Stimulated activated naive CD8-positive, alpha-beta T cell treated with anti-CD3 and anti-CD28 coated beads, Interleukin-15, Interleukin-2, amounts not matched to agents 100 ng/mL and 50 ng/mL, for 24 hours (primary cell): Measurements from ENCODE around the gene ATXN7.

Experiments
- H3K27ac Mint-ChIP-seq: one replicate; pipeline ENCODE4 v1.8.0; 2021; ENCODE audit warnings: mild to moderate bottlenecking, mixed read lengths
- H3K27me3 Mint-ChIP-seq: one replicate; pipeline ENCODE4 v1.8.0; 2021; ENCODE audit warnings: mixed read lengths
- H3K36me3 Mint-ChIP-seq: one replicate; pipeline ENCODE4 v1.8.0; 2021; ENCODE audit warnings: low read depth, mixed read lengths
- H3K4me1 Mint-ChIP-seq: one replicate; pipeline ENCODE4 v1.8.0; 2021; ENCODE audit warnings: low read depth, mixed read lengths
- H3K4me3 Mint-ChIP-seq: one replicate; pipeline ENCODE4 v1.8.0; 2021; ENCODE audit warnings: mild to moderate bottlenecking, mixed read lengths
- H3K9me3 Mint-ChIP-seq: one replicate; pipeline ENCODE4 v1.8.0; 2021; ENCODE audit warnings: mixed read lengths

Gene ATXN7

DNA sequence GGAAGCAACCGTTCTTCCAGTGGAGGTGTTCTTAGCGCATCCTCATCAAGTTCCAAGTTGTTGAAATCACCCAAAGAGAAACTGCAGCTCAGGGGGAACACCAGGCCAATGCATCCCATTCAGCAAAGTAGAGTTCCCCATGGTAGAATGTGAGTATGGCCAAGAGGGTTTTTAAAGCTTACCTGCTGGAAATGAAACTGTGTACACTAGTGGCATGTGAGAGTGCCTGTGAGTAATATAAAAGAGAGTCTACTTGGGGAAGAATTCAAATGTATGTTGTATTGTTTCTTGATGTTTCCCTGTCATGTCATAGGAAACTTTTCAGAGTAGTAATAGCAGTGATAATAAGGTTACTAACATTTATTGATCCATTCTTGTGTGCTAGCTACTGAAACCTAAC, 116.4 kb downstream of the ATXN7 start:
- peak overlapping the region; percentile 79 for H3K4me3 Mint-ChIP-seq
- peaks cover 51% of the 10 kb centered on the region for H3K36me3 Mint-ChIP-seq
- H3K27me3 Mint-ChIP-seq: no peaks in the 10 kb centered on the region
- no peaks in the 10 kb centered on the region for H3K9me3 Mint-ChIP-seq
- H3K4me1 Mint-ChIP-seq: peaks cover 86% of the 10 kb centered on the region
- H3K27ac Mint-ChIP-seq: peak overlapping the region; percentile 93

DNA sequence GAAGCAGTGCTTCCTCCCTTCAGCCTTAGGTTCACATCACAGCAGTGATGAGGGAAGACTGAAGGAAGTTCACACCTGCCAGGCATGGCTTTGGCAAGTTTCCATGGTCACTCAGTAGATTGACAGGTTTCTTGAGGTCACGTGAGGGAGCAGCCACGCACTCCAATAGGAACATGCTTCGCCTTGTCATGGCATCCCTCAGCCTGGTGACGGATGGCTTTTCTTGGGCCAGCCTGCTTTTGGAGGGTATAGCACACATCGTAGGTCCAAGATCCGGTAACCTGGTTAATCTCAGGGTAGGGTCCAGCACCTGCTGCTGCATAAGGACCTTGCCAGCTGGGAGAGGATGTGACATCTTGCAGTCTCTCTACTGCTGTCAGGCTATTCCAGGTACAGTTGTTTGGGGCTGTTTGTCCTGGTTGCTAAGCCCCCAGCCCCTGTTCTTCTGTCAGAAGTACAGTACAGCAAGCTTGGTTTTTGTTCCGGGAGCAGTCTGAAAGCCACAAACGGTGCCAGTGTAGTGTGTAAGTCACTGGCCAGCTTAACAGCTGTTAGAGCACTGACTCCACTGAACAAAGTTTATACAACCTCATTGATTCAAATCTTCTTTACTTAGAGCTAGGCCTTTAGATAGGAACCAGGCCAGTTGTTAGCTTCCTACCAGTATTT, 117.3 kb downstream of the ATXN7 start:
- Mint-ChIP-seq H3K4me3 (no peak overlapping the region), H3K27ac (peak overlapping the region; percentile 76), H3K27me3 (no peaks in the 10 kb centered on the region), H3K4me1 (peaks cover 85% of the 10 kb centered on the region), H3K36me3 (peaks cover 60% of the 10 kb centered on the region), H3K9me3 (no peaks in the 10 kb centered on the region)

DNA sequence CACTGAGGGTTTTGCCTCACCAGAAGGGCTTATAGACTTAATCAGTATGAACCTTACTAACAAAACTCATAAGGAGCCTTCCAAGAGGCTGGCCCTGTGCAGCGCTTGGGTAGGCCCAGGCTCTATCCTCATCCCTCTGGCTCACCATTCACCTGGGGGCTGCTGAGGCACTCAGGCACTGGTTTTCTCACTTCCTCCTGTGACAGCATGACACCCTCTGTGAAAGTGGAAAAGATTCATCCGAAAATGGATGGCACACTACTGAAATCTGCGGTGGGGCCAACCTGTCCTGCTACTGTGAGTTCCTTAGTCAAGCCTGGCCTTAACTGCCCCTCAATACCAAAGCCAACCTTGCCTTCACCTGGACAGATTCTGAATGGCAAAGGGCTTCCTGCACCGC, 118.3 kb downstream of the ATXN7 start:
- Mint-ChIP-seq H3K4me1 (peaks cover 76% of the 10 kb centered on the region), H3K36me3 (peaks cover 65% of the 10 kb centered on the region), H3K4me3 (no peak overlapping the region), H3K27me3 (no peaks in the 10 kb centered on the region), H3K9me3 (no peaks in the 10 kb centered on the region), H3K27ac (peak overlapping the region; percentile 68)

DNA sequence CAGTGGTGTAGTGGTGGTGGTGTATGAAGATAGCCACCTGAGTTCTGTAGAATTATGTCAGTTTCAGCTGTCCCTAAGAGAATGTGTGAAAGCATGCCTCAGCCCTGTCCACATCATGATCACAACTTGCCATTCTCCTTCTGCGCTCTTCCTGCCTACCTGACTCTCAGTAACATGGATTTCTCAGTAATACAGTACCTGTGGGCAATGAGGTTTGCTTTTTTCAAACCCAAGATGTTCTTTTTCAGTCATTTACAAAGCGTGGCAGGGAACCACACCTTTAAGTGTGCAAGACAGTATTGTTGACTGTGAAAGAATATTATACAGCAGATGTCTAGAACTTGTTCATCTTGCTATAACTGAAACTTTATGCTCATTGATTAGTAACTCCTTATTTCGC, 120.7 kb downstream of the ATXN7 start:
- Mint-ChIP-seq H3K4me3 (no peak overlapping the region), H3K27me3 (no peaks in the 10 kb centered on the region), H3K4me1 (peaks cover 52% of the 10 kb centered on the region), H3K27ac (no peak overlapping the region), H3K9me3 (no peaks in the 10 kb centered on the region), H3K36me3 (peaks cover 84% of the 10 kb centered on the region)

DNA sequence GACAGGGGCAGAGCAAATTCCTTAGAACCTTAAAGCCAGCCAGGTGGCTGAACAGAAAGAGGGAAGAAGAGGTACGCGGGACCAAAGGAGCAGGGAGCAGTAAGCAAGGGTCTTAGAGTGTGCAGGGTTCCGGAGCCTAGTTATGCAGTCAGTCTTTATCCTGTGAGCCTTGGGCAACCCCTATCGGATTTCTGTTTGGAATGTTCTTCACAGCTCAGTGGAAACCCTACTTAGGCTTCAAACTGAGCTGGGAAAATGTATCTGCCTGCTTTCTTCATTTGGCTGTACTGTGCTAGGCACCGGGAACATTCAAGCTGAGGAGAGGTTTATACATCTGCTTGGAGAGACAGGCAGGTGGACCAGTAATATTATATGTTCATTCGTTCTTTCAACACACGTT, 122.5 kb downstream of the ATXN7 start:
- peaks cover 85% of the 10 kb centered on the region for H3K36me3 Mint-ChIP-seq
- no peaks in the 10 kb centered on the region for H3K27me3 Mint-ChIP-seq
- H3K9me3 Mint-ChIP-seq: no peaks in the 10 kb centered on the region
- peak overlapping the region; percentile 63 for H3K27ac Mint-ChIP-seq
- no peak overlapping the region for H3K4me3 Mint-ChIP-seq
- peaks cover 35% of the 10 kb centered on the region for H3K4me1 Mint-ChIP-seq

DNA sequence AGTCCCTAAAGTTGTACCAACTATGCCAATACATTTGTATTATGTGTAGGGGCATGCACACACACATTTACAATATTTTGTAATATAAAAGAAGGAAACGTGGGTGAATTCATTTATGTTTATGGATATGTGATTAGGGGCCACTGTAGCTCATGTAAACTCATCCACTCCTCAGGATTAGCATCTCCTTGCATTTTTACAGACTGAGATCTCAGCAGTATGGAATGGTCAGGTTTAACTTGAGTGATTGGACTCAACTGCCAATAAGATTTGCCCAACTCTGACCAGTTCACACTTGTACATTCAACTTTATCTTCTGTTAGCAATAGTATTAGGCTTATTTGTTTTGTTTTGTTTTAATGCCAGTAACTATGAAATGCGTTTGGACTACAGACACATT, 123.2 kb downstream of the ATXN7 start:
- Mint-ChIP-seq H3K27ac (no peak overlapping the region), H3K4me3 (no peak overlapping the region), H3K27me3 (no peaks in the 10 kb centered on the region), H3K9me3 (no peaks in the 10 kb centered on the region), H3K4me1 (peaks cover 28% of the 10 kb centered on the region), H3K36me3 (peaks cover 80% of the 10 kb centered on the region)

DNA sequence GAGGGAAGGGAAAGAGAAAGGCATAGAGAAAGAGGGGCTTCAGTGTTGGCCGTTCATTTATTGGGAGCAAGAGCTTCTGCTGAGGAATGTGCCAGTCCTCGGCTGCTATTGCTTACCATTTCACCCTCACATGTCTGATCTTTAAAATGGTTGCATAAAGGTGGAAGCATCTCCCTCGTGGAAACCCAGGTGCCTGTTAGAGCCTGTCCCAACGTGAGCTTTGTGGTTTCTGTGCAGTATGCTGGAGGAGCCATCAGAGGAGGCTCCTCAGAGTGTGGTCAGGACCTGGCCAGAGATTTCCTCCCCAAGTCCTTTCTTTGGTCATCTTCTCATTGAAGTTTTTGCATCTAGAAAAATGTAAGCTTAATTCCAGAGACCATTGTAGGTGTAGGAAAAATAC, 125.3 kb downstream of the ATXN7 start:
- no peaks in the 10 kb centered on the region for H3K9me3 Mint-ChIP-seq
- H3K36me3 Mint-ChIP-seq: peaks cover 75% of the 10 kb centered on the region
- peaks cover 23% of the 10 kb centered on the region for H3K4me1 Mint-ChIP-seq
- H3K4me3 Mint-ChIP-seq: no peak overlapping the region
- no peaks in the 10 kb centered on the region for H3K27me3 Mint-ChIP-seq
- H3K27ac Mint-ChIP-seq: no peak overlapping the region

DNA sequence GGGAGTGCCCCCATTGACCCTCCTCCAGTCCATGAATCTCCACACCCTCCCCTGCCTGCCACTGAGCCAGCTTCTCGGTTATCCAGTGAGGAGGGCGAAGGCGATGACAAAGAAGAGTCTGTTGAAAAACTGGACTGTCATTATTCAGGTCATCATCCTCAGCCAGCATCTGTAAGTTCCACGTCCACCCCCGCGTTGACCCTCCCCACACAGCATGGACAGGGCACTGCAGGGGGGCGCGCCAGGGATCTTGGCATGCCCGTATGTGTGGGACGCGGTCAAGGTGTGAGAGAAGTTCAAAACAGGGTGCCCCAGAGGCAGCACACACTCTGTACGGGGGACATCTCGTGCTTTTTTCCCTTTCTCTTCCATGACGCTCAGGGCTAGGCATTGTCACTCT, 126.5 kb downstream of the ATXN7 start:
- Mint-ChIP-seq H3K36me3 (peaks cover 70% of the 10 kb centered on the region), H3K4me1 (peaks cover 23% of the 10 kb centered on the region), H3K4me3 (no peak overlapping the region), H3K27ac (no peak overlapping the region), H3K27me3 (no peaks in the 10 kb centered on the region), H3K9me3 (no peaks in the 10 kb centered on the region)

DNA sequence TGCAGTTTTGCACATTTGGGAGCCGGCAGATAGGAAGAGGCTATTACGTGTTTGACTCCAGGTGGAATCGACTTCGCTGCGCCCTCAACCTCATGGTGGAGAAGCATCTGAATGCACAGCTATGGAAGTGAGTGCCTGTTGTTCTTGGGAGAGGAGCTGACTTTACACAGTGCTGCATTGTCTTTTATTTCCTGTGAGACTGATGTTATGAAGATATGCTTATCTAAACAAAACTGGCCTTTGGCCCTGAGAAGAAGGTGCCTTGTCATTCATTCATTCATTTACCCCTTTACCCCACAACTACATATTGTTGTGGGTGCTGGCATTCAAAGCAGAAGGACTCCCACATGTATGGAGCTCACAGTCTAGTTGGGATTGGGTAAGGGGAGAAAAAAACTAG, 127.1 kb downstream of the ATXN7 start:
- H3K4me1 Mint-ChIP-seq: peaks cover 21% of the 10 kb centered on the region
- H3K27me3 Mint-ChIP-seq: no peaks in the 10 kb centered on the region
- peak overlapping the region; percentile 16 for H3K27ac Mint-ChIP-seq
- no peaks in the 10 kb centered on the region for H3K9me3 Mint-ChIP-seq
- H3K36me3 Mint-ChIP-seq: peaks cover 70% of the 10 kb centered on the region
- H3K4me3 Mint-ChIP-seq: no peak overlapping the region

DNA sequence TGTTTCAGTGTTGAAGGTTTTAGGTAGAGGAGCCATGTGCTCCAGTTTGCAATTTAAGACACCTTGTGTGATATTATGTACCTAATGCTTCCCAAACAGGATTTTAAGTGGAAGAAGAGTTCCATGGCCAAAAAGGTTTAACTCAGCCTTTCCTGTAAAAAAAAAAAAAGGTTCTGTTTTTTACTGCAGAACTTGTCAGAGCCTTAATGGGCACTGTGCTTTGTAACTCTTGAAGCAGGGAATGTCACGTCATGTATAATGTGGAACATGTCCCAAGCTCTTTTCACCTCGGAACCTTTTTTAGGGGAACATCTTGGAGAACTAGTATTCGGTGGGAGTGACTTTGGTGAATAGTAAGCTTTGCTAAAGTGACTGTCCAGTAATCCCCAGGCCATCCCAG, 128.0 kb downstream of the ATXN7 start:
- Mint-ChIP-seq H3K36me3 (peaks cover 72% of the 10 kb centered on the region), H3K27ac (no peak overlapping the region), H3K4me3 (no peak overlapping the region), H3K4me1 (peaks cover 20% of the 10 kb centered on the region), H3K27me3 (no peaks in the 10 kb centered on the region), H3K9me3 (no peaks in the 10 kb centered on the region)

DNA sequence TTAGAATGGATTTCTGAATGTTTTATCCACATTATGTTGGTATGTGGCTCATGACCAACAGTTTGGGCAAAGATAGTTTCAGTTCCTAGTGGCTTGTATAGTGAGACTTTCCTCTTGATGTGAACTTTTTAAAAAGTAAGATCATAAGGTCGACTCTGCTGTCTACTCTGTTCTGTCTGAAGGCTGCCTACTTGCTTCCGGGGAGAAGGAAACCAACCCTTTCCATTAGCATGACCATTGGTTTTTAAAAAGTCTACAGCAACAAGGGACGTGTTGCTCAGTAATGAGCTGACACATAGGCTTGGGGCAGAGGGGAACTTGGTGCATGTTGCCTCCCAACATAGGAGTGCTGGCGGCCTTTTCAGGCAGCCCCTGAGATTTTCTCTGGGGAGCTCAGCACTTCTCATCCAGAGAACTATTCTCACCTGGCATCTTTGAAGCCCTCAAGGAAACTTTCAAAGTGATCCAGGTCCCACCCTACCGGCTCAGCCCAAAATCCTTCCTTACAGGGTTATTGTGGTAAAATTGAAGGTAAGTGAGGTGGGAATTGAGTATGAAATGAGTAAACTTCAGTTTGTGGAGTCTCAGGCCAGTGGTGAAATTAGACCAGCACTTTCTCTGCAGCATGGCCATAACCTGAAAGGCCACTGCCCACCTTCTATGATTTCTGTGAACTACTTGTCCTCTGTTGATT, 129.0 kb downstream of the ATXN7 start:
- Mint-ChIP-seq H3K4me1 (peaks cover 20% of the 10 kb centered on the region), H3K36me3 (peaks cover 78% of the 10 kb centered on the region), H3K9me3 (no peaks in the 10 kb centered on the region), H3K4me3 (no peak overlapping the region), H3K27ac (peak overlapping the region; percentile 26), H3K27me3 (no peaks in the 10 kb centered on the region)

DNA sequence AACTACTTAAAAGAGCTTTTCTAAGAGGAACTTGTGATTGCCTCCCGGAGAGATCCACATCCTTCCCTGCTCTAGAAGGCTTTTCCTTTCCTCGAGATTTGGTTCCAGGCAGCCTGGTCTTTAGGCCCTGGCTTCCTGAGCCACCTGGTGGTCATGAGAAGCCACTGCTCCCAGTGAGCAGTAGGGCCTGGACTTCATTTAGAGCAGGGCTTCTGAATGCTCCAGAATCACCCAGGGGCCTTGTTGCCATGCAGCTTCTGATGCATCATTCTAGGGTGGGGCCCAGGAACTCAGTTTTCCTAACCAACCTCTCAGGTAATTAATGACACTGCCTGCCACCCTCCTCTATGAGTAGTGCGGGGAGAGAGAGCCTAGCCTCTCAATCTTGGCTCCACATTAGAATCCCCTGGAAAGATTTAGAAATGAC, 130.0 kb downstream of the ATXN7 start:
- Mint-ChIP-seq H3K4me1 (peaks cover 20% of the 10 kb centered on the region), H3K9me3 (no peaks in the 10 kb centered on the region), H3K27me3 (no peaks in the 10 kb centered on the region), H3K27ac (no peak overlapping the region), H3K4me3 (no peak overlapping the region), H3K36me3 (peaks cover 77% of the 10 kb centered on the region)

DNA sequence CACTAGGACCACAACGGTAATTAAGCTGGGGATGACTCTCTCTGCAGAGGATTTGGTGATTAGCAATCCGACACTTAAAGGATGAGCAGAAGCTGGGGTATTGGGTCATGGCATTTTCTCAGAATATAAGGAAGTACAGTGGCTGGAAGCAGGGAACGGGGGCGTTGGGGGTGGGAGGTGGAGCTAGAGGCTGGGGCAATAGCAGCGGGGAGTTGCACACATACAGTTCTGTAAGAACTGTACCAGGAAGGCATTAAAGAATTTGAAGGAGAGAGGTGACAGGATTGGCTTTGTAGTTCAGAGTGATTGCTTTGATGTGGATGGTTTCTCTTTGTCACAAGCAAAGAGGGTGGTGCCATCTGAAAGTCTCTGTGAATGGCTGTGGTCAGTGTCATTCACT, 131.4 kb downstream of the ATXN7 start:
- Mint-ChIP-seq H3K9me3 (no peaks in the 10 kb centered on the region), H3K36me3 (peaks cover 76% of the 10 kb centered on the region), H3K27me3 (no peaks in the 10 kb centered on the region), H3K4me1 (peaks cover 20% of the 10 kb centered on the region), H3K27ac (peak overlapping the region; percentile 78), H3K4me3 (no peak overlapping the region)

DNA sequence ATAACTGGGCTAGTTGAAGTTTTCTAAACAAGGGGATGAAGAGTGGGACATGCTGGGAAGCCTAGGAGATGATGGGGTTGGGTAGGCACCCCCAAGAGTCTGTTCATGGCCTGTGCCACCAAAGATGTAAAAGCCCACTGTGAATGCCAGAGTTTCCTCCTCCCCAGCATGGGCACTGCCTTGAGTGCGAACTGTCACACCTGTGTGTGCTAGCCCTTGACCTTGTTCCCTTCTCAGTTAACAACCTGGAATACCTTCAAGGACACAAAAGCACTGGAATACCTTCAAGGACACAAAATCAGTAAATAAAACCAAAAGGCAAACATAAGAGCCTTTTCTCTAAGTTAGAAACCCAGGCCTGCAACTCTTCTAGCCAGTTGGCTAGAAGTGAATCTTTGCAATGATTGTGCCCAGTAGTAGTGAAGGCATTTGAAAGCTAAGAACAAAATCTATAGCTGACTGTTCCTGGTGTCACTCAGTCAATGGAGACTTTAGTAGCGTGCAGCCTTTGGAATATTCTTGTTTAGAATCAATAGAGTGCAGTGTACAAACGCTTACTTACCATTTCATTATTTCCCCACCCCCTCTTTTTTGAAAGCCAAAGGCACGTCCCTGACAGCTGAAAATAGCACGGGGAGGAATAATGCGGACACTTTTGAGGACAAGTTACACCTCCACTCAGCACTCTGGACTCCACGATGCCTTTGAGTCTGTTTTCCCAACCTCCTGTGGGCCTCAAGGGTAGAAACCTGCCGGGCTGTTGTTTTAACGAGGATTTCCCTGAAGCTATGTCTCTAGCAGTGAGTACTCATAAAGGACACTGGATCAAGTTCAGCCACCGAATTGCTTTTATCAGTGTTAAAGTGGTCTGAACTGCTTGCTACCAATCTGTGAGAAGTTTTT, 135.4 kb downstream of the ATXN7 start:
- Mint-ChIP-seq H3K36me3 (peaks cover 61% of the 10 kb centered on the region), H3K4me3 (no peak overlapping the region), H3K4me1 (peaks cover 14% of the 10 kb centered on the region), H3K27ac (no peak overlapping the region), H3K9me3 (no peaks in the 10 kb centered on the region), H3K27me3 (no peaks in the 10 kb centered on the region)

DNA sequence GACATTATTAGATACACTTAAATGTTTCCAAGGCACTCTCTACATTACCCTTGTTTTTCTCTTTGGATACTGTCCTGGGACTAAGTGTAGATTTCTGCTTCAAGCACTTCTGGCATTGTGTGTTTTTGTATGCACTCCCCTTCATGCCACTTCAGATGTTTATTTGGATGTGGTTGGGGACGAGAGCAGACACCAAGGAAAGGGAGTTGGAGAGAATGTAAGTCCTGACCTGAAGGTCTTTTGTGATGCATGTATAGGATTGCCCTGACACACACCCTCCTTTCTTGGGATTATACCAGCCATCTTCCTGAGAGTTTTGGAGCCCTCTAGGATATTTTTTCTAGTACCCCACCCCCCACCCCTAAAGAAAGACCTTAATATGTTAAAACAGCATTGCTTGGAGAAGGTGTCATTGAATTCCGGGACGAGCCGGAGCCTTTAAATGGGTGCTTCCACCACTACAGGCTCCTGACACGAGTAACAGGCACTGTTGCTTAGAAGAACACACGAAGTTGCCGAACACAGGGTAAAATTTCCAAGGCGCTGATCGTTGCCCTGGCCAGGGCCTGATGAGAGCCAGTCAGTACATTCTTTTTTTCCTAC, 136.9 kb downstream of the ATXN7 start:
- Mint-ChIP-seq H3K36me3 (peaks cover 52% of the 10 kb centered on the region), H3K27me3 (no peaks in the 10 kb centered on the region), H3K4me3 (no peak overlapping the region), H3K4me1 (peaks cover 4% of the 10 kb centered on the region), H3K27ac (no peak overlapping the region), H3K9me3 (no peaks in the 10 kb centered on the region)
